Mucosa of rectum (tissue), 2 donors: ENCODE measurements around the gene SPAG9.
A peak's percentile ranks its signal among the peaks of the same experiment; 100 is the strongest.

Experiments
- H3K27ac ChIP-seq, 2 donors: one replicate each; pipeline ENCODE4 v1.7.0; 2013; ENCODE audit warnings: inconsistent platforms in 2 of 2, low read depth in 2 of 2, low read length in 2 of 2
- H3K27me3 ChIP-seq, 2 donors: one replicate each; pipeline ENCODE4 v1.7.0; 2013; ENCODE audit warnings: low read length in 2 of 2; ENCODE audit not compliant: control insufficient read depth in 2 of 2, insufficient read depth in 2 of 2
- H3K36me3 ChIP-seq, 2 donors: one replicate each; pipeline ENCODE4 v1.7.0; 2013; ENCODE audit warnings: low read length in 2 of 2; ENCODE audit not compliant: control insufficient read depth in 2 of 2, insufficient read depth in 2 of 2
- H3K4me1 ChIP-seq, 2 donors: one replicate each; pipeline ENCODE4 v1.7.0; 2013; ENCODE audit warnings: low read length in 2 of 2, mild to moderate bottlenecking in 1 of 2; ENCODE audit not compliant: control insufficient read depth in 2 of 2, insufficient read depth in 2 of 2
- H3K4me3 ChIP-seq, 2 donors: one replicate each; pipeline ENCODE4 v1.7.0; 2013; ENCODE audit warnings: low read length in 2 of 2
- H3K9ac ChIP-seq, 2 donors: one replicate each; pipeline ENCODE4 v1.7.0; 2013; ENCODE audit warnings: low read length in 2 of 2, low read depth in 1 of 2, mild to moderate bottlenecking in 1 of 2
- H3K9me3 ChIP-seq, 2 donors: one replicate each; pipeline ENCODE4 v1.7.0; 2013; ENCODE audit warnings: low read length in 2 of 2; ENCODE audit not compliant: control insufficient read depth in 2 of 2
- donor health status: healthy.
- donor health status: Normal muscosa, but diverticular disease.

SPAG9 gene

GRCh38 chr17:50922107-50922506, 198.6 kb downstream of the SPAG9 start:
- Histone ChIP-seq H3K9ac (peak overlapping the region; percentile 26 to 54), H3K36me3 (no peaks in the 10 kb centered on the region), H3K4me1 (peaks cover 55 to 61% of the 10 kb centered on the region in 2 donors), H3K27ac (peak overlapping the region; percentile 97 to 98), H3K4me3 (no peak overlapping the region), H3K27me3 (no peaks in the 10 kb centered on the region), H3K9me3 (no peaks in the 10 kb centered on the region)

- H3K9ac ChIP-seq = peak overlapping the region; percentile 21 to 47
- peaks cover 58 to 70% of the 10 kb centered on the region in 2 donors for H3K4me1 ChIP-seq
- H3K27me3 ChIP-seq = no peaks in the 10 kb centered on the region
- no peaks in the 10 kb centered on the region for H3K36me3 ChIP-seq
- peak overlapping the region; percentile 97 to 98 for H3K27ac ChIP-seq
- peak overlapping the region in 1 of 2 donors; percentile 26 for H3K4me3 ChIP-seq
- no peaks in the 10 kb centered on the region for H3K9me3 ChIP-seq
Observed at GRCh38 chr17:50920891-50921586, 199.6 kb downstream of the SPAG9 start.

- peak overlapping the region; percentile 19 to 44 for H3K4me3 ChIP-seq
- no peaks in the 10 kb centered on the region for H3K36me3 ChIP-seq
- peaks cover 59 to 78% of the 10 kb centered on the region in 2 donors for H3K4me1 ChIP-seq
- H3K9me3 ChIP-seq = no peaks in the 10 kb centered on the region
- H3K27ac ChIP-seq = peak overlapping the region; percentile 97 to 98
- peak overlapping the region; percentile 68 to 83 for H3K9ac ChIP-seq
- H3K27me3 ChIP-seq = no peaks in the 10 kb centered on the region
Observed at GRCh38 chr17:50920041-50920410, 200.6 kb downstream of the SPAG9 start.

GRCh38 chr17:50919321-50920040, 201.2 kb downstream of the SPAG9 start:
- Histone ChIP-seq H3K27me3 (no peaks in the 10 kb centered on the region), H3K27ac (peak overlapping the region; percentile 97 to 98), H3K9me3 (no peaks in the 10 kb centered on the region), H3K4me3 (peak overlapping the region; percentile 19 to 44), H3K36me3 (no peaks in the 10 kb centered on the region), H3K9ac (peak overlapping the region; percentile 77 to 83), H3K4me1 (peaks cover 64 to 83% of the 10 kb centered on the region in 2 donors)

GRCh38 chr17:50918933-50919296, 201.8 kb downstream of the SPAG9 start:
- peak overlapping the region in 1 of 2 donors; percentile 9 for H3K4me3 ChIP-seq
- no peaks in the 10 kb centered on the region for H3K27me3 ChIP-seq
- peak overlapping the region; percentile 97 to 98 for H3K27ac ChIP-seq
- H3K4me1 ChIP-seq = peaks cover 64 to 83% of the 10 kb centered on the region in 2 donors
- H3K36me3 ChIP-seq = no peaks in the 10 kb centered on the region
- no peaks in the 10 kb centered on the region for H3K9me3 ChIP-seq
- peak overlapping the region; percentile 77 to 83 for H3K9ac ChIP-seq

GRCh38 chr17:50918071-50918932, 202.4 kb downstream of the SPAG9 start:
- Histone ChIP-seq H3K36me3 (no peaks in the 10 kb centered on the region), H3K4me1 (peaks cover 58 to 77% of the 10 kb centered on the region in 2 donors), H3K27me3 (no peaks in the 10 kb centered on the region), H3K27ac (peak overlapping the region; percentile 97 to 98), H3K9me3 (no peaks in the 10 kb centered on the region), H3K4me3 (no peak overlapping the region), H3K9ac (peak overlapping the region; percentile 77 to 83)

- H3K27ac ChIP-seq = peak overlapping the region; percentile 97 to 98
- no peaks in the 10 kb centered on the region for H3K27me3 ChIP-seq
- H3K9me3 ChIP-seq = no peaks in the 10 kb centered on the region
- H3K9ac ChIP-seq = no peak overlapping the region
- peaks cover 52 to 68% of the 10 kb centered on the region in 2 donors for H3K4me1 ChIP-seq
- no peaks in the 10 kb centered on the region for H3K36me3 ChIP-seq
- no peak overlapping the region for H3K4me3 ChIP-seq
Observed at GRCh38 chr17:50917418-50917743, 203.3 kb downstream of the SPAG9 start.

GRCh38 chr17:50916708-50917417, 203.8 kb downstream of the SPAG9 start:
- Histone ChIP-seq H3K27me3 (no peaks in the 10 kb centered on the region), H3K4me1 (peaks cover 47 to 63% of the 10 kb centered on the region in 2 donors), H3K9me3 (no peaks in the 10 kb centered on the region), H3K27ac (peak overlapping the region; percentile 74 to 98), H3K36me3 (no peaks in the 10 kb centered on the region), H3K9ac (no peak overlapping the region), H3K4me3 (no peak overlapping the region)

- Histone ChIP-seq H3K4me3 (no peak overlapping the region), H3K36me3 (no peaks in the 10 kb centered on the region), H3K9me3 (no peaks in the 10 kb centered on the region), H3K9ac (peak overlapping the region in 1 of 2 donors; percentile 5), H3K27ac (peak overlapping the region; percentile 73 to 74), H3K27me3 (no peaks in the 10 kb centered on the region), H3K4me1 (peaks cover 42 to 56% of the 10 kb centered on the region in 2 donors)
Observed at GRCh38 chr17:50916026-50916707, 204.5 kb downstream of the SPAG9 start.
